ENCODE results near the gene CFAP97D2.
A peak's percentile ranks its signal among the peaks of the same experiment; 100 is the strongest.

Gene CFAP97D2

DNA sequence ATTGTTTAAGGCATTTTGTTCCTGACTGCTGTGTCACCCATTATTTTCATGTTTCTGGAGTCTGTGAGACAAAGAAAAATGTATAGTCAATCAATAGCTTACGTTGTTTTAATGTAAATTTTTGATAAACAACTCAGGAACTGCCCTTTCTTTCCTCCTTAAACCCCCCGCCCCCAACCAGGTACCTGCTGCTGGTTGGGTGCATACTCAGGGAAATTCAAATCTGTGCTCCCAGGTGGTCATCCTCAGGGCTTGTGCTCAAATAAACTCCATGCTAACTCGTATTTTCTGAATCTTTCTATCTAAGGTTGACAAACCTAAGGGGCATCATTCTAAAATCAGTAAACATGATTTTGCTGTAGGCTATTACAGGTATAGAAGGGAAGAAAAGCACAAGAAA is 51.5 kb downstream of the CFAP97D2 start:
- TF ChIP-seq, protein P1, sequence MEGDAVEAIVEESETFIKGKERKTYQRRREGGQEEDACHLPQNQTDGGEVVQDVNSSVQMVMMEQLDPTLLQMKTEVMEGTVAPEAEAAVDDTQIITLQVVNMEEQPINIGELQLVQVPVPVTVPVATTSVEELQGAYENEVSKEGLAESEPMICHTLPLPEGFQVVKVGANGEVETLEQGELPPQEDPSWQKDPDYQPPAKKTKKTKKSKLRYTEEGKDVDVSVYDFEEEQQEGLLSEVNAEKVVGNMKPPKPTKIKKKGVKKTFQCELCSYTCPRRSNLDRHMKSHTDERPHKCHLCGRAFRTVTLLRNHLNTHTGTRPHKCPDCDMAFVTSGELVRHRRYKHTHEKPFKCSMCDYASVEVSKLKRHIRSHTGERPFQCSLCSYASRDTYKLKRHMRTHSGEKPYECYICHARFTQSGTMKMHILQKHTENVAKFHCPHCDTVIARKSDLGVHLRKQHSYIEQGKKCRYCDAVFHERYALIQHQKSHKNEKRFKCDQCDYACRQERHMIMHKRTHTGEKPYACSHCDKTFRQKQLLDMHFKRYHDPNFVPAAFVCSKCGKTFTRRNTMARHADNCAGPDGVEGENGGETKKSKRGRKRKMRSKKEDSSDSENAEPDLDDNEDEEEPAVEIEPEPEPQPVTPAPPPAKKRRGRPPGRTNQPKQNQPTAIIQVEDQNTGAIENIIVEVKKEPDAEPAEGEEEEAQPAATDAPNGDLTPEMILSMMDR (conservative IDR thresholded peaks at IDR 0.05; ENCODE audit: low read depth, low read length) = no peak
- DNase-seq (ENCODE audit: low read depth) = no peak
- no peak overlapping the region for H3K4me3 ChIP-seq (ENCODE audit: low read depth, low read length)

GRCh38 chr13:114231886-114232285 is 52.8 kb downstream of the CFAP97D2 start:
- no peak overlapping the region for H3K4me3 ChIP-seq (ENCODE audit: low read depth, low read length)
- TF ChIP-seq, protein P1 (conservative IDR thresholded peaks at IDR 0.05; ENCODE audit: low read depth, low read length) = no peak
- no peak for DNase-seq (ENCODE audit: low read depth)

- H3K4me3 ChIP-seq (ENCODE audit: low read depth, low read length) = peak overlapping the region; percentile 91
- no peak for DNase-seq (ENCODE audit: low read depth)
- TF ChIP-seq, protein P1 (conservative IDR thresholded peaks at IDR 0.05; ENCODE audit: low read depth, low read length) = no peak
Observed at GRCh38 chr13:114234266-114234644, 55.2 kb downstream of the CFAP97D2 start.

DNA sequence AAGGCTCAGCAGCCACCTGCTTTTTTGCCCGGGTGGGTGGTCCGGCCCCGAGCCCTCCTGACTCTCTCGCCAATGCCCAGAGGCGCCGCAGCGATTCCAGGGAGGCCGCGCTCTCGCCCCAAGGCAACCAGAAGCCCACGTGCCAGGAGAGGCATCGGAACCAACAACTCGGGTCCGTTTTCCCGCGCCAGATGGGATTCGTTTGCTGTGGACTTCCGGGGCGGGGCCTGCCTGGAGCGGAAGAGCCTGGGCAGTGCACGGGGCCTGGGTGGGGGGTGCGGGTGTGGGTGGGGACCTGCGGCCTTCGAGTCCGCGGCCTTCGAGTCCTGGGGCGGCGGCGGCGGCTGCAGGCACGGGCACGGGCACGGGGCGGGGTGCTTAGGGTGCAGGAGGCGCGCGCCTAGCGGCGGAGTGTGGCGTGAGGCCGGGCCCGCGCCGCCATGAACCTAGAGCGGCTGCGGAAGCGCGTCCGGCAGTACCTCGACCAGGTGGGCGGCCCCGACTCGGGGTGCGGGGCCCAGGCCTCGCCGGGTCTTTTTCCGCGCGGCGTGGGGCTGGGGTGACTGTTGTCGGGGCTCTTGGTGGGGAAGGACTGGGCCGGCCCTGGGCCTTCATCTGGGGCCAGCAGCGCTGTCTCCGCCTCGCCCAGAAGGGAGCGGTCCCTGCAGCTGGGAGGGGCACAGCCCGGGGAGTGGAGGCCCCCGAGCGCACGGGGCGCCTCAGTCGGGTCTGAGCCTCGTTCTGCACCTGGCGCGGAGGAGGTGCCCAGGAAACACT is 55.8 kb downstream of the CFAP97D2 start, which contains the start of gene CDC16:
Gene CDC16, plus strand, starts transcription at position 253 of the 777 bp plus-strand sequence. Its CDS starts 188 bp downstream, at position 441.
- peak; percentile 91 for DNase-seq (ENCODE audit: low read depth)
- H3K4me3 ChIP-seq (ENCODE audit: low read depth, low read length) = peak within 1 kb of the TSS; percentile 91
- TF ChIP-seq, protein P1 (conservative IDR thresholded peaks at IDR 0.05; ENCODE audit: low read depth, low read length) = no peak

GRCh38 chr13:114235697-114236096 is 56.6 kb downstream of the CFAP97D2 start:
- peak overlapping the region; percentile 91 for H3K4me3 ChIP-seq (ENCODE audit: low read depth, low read length)
- peak; percentile 14 for DNase-seq (ENCODE audit: low read depth)
- TF ChIP-seq, protein P1 (conservative IDR thresholded peaks at IDR 0.05; ENCODE audit: low read depth, low read length) = no peak

GRCh38 chr13:114236227-114236626 is 57.2 kb downstream of the CFAP97D2 start:
- TF ChIP-seq, protein P1 (conservative IDR thresholded peaks at IDR 0.05; ENCODE audit: low read depth, low read length) = no peak
- DNase-seq (ENCODE audit: low read depth) = no peak
- H3K4me3 ChIP-seq (ENCODE audit: low read depth, low read length) = peak overlapping the region; percentile 91

All from choroid plexus epithelial cell (primary cell).